ENCODE measurements around the gene BPIFB6.

- TF ChIP-seq, protein P1, sequence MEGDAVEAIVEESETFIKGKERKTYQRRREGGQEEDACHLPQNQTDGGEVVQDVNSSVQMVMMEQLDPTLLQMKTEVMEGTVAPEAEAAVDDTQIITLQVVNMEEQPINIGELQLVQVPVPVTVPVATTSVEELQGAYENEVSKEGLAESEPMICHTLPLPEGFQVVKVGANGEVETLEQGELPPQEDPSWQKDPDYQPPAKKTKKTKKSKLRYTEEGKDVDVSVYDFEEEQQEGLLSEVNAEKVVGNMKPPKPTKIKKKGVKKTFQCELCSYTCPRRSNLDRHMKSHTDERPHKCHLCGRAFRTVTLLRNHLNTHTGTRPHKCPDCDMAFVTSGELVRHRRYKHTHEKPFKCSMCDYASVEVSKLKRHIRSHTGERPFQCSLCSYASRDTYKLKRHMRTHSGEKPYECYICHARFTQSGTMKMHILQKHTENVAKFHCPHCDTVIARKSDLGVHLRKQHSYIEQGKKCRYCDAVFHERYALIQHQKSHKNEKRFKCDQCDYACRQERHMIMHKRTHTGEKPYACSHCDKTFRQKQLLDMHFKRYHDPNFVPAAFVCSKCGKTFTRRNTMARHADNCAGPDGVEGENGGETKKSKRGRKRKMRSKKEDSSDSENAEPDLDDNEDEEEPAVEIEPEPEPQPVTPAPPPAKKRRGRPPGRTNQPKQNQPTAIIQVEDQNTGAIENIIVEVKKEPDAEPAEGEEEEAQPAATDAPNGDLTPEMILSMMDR (IDR thresholded peaks at IDR 0.05) = no peak
- no peak for TF ChIP-seq POLR2A (IDR thresholded peaks at IDR 0.05)
- TF ChIP-seq POLR2AphosphoS5 (IDR thresholded peaks at IDR 0.05) = no peak
Observed at GRCh38 chr20:33016581-33017109, 14.8 kb upstream of the BPIFB6 start.

Measured in breast epithelium (tissue), 3 donors.